ENCODE measurements around the gene FLNB.

DNA sequence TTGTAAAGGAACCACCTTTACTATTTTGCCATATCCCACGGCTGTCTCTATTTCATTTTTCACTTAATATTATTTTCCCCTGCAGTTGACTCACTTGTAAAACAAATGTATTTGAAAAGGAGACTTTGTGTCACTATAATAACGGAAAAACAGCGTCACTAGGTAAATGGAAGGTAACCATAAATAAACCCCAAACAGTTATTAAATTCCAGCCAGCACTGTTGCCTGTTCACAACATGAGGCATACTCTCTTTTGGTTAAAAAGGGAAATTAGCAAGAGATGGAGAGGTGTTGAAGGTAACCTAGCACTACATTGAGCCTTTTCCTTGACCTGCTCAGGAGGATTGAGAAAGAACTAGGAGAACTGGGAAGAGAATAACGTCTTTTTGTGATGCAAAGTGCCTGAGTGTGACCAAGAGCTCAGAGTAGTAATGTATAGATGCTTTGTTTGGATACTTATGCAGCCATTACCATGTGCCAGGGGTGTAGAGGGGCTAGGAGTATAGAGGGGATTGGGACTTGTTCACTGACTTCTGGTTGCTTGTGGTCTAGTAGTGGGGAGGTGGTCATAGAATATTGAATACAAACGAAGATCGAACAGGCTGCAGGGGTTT lies 19.6 kb downstream of the FLNB start:
- TF ChIP-seq, protein P1, sequence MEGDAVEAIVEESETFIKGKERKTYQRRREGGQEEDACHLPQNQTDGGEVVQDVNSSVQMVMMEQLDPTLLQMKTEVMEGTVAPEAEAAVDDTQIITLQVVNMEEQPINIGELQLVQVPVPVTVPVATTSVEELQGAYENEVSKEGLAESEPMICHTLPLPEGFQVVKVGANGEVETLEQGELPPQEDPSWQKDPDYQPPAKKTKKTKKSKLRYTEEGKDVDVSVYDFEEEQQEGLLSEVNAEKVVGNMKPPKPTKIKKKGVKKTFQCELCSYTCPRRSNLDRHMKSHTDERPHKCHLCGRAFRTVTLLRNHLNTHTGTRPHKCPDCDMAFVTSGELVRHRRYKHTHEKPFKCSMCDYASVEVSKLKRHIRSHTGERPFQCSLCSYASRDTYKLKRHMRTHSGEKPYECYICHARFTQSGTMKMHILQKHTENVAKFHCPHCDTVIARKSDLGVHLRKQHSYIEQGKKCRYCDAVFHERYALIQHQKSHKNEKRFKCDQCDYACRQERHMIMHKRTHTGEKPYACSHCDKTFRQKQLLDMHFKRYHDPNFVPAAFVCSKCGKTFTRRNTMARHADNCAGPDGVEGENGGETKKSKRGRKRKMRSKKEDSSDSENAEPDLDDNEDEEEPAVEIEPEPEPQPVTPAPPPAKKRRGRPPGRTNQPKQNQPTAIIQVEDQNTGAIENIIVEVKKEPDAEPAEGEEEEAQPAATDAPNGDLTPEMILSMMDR (IDR thresholded peaks at IDR 0.05) = no peak
- no peak for TF ChIP-seq POLR2A (IDR thresholded peaks at IDR 0.05)
